Measurements from ENCODE around the gene MEAK7. TPM values are rescaled to one million over a fixed set of nuclear protein-coding genes. Genes with fewer than 3 reads are reported as not detected.
A peak's percentile ranks its signal among the peaks of the same experiment; 100 is the strongest.

The MEAK7 gene
- total RNA-seq, 2 experiments from 2014 or later: 62.3 to 72.4 TPM

- H3K36me3 Mint-ChIP-seq (ENCODE audit: low read depth): peaks cover 74% of the 10 kb centered on the region
- H3K9me3 Mint-ChIP-seq (ENCODE audit: insufficient read depth): peaks cover 20% of the 10 kb centered on the region
- POLR2A ChIA-PET: interaction anchor here (0.6 kb wide), 2 partner anchors 19 to 873 kb away, joined by 5 to 6 read pairs; no protein-coding TSS in a partner anchor
- peaks cover 3% of the 10 kb centered on the region for H3K4me1 Mint-ChIP-seq (ENCODE audit: low read depth)
- no peaks in the 10 kb centered on the region for H3K27me3 Mint-ChIP-seq (ENCODE audit: low read depth)
- CTCF ChIA-PET: interaction anchor here (0.6 kb wide), 1 partner anchor 21 kb away, joined by 5 read pairs; no protein-coding TSS in a partner anchor
- DNase-seq (no peak), ATAC-seq (no peak)
- no peak overlapping the region for H3K4me3 Mint-ChIP-seq
- H3K27ac Mint-ChIP-seq: peak overlapping the region; percentile 10
Observed at GRCh38 chr16:84476401-84476800, 28.1 kb downstream of the MEAK7 start.

GRCh38 chr16:84475643-84476240 is 28.7 kb downstream of the MEAK7 start:
- H3K27ac Mint-ChIP-seq: no peak overlapping the region
- H3K4me3 Mint-ChIP-seq: no peak overlapping the region
- ATAC-seq (no peak), DNase-seq (no peak)
- no peaks in the 10 kb centered on the region for H3K27me3 Mint-ChIP-seq (ENCODE audit: low read depth)
- CTCF ChIA-PET: interaction anchor here (0.6 kb wide), 1 partner anchor 22 kb away, joined by 5 read pairs; no protein-coding TSS in a partner anchor
- peaks cover 3% of the 10 kb centered on the region for H3K4me1 Mint-ChIP-seq (ENCODE audit: low read depth)
- H3K9me3 Mint-ChIP-seq (ENCODE audit: insufficient read depth): peaks cover 20% of the 10 kb centered on the region
- POLR2A ChIA-PET: no interaction called here
- peaks cover 80% of the 10 kb centered on the region for H3K36me3 Mint-ChIP-seq (ENCODE audit: low read depth)

- H3K4me3 Mint-ChIP-seq: no peak overlapping the region
- H3K36me3 Mint-ChIP-seq (ENCODE audit: low read depth): peaks cover 88% of the 10 kb centered on the region
- peaks cover 37% of the 10 kb centered on the region for H3K9me3 Mint-ChIP-seq (ENCODE audit: insufficient read depth)
- H3K4me1 Mint-ChIP-seq (ENCODE audit: low read depth): peaks cover 3% of the 10 kb centered on the region
- no peak overlapping the region for H3K27ac Mint-ChIP-seq
- ATAC-seq: no peak
- CTCF ChIA-PET: no interaction called here
- POLR2A ChIA-PET: no interaction called here
- no peaks in the 10 kb centered on the region for H3K27me3 Mint-ChIP-seq (ENCODE audit: low read depth)
- DNase-seq: peak; percentile 9
Observed at GRCh38 chr16:84471966-84472365, 32.5 kb downstream of the MEAK7 start.

- no peak for ATAC-seq
- Mint-ChIP-seq H3K4me3 (no peak overlapping the region), H3K9me3 (ENCODE audit: insufficient read depth) (peaks cover 44% of the 10 kb centered on the region), H3K27me3 (ENCODE audit: low read depth) (no peaks in the 10 kb centered on the region), H3K27ac (no peak overlapping the region), H3K36me3 (ENCODE audit: low read depth) (peaks cover 88% of the 10 kb centered on the region), H3K4me1 (ENCODE audit: low read depth) (peaks cover 3% of the 10 kb centered on the region)
- peak; percentile 13 for DNase-seq
- CTCF ChIA-PET: no interaction called here
- POLR2A ChIA-PET: no interaction called here
Observed at GRCh38 chr16:84471316-84471715, 33.1 kb downstream of the MEAK7 start.

GRCh38 chr16:84467709-84468108 is 36.8 kb downstream of the MEAK7 start:
- H3K4me3 Mint-ChIP-seq: no peak overlapping the region
- CTCF ChIA-PET: no interaction called here
- no peak for ATAC-seq

GRCh38 chr16:84467256-84467655 is 37.2 kb downstream of the MEAK7 start:
- CTCF ChIA-PET: no interaction called here
- Mint-ChIP-seq H3K27ac (no peak overlapping the region), H3K36me3 (ENCODE audit: low read depth) (peaks cover 70% of the 10 kb centered on the region), H3K27me3 (ENCODE audit: low read depth) (no peaks in the 10 kb centered on the region), H3K9me3 (ENCODE audit: insufficient read depth) (peaks cover 31% of the 10 kb centered on the region), H3K4me3 (no peak overlapping the region), H3K4me1 (ENCODE audit: low read depth) (no peaks in the 10 kb centered on the region)
- no peak for DNase-seq
- POLR2A ChIA-PET: no interaction called here
- no peak for ATAC-seq

More at GRCh38 chr16:84467709-84468108, 36.8 kb downstream of the MEAK7 start:
- no peaks in the 10 kb centered on the region for H3K27me3 Mint-ChIP-seq (ENCODE audit: low read depth)
- H3K36me3 Mint-ChIP-seq (ENCODE audit: low read depth): peaks cover 75% of the 10 kb centered on the region
- no peak overlapping the region for H3K27ac Mint-ChIP-seq
- POLR2A ChIA-PET: no interaction called here
- DNase-seq: no peak
- H3K9me3 Mint-ChIP-seq (ENCODE audit: insufficient read depth): peaks cover 32% of the 10 kb centered on the region
- no peaks in the 10 kb centered on the region for H3K4me1 Mint-ChIP-seq (ENCODE audit: low read depth)

GRCh38 chr16:84466692-84467091 is 37.8 kb downstream of the MEAK7 start:
- peaks cover 1% of the 10 kb centered on the region for H3K4me1 Mint-ChIP-seq (ENCODE audit: low read depth)
- peaks cover 69% of the 10 kb centered on the region for H3K36me3 Mint-ChIP-seq (ENCODE audit: low read depth)
- peaks cover 27% of the 10 kb centered on the region for H3K9me3 Mint-ChIP-seq (ENCODE audit: insufficient read depth)

GRCh38 chr16:84465154-84465553 is 39.3 kb downstream of the MEAK7 start:
- Mint-ChIP-seq H3K4me1 (ENCODE audit: low read depth) (peaks cover 5% of the 10 kb centered on the region), H3K27me3 (ENCODE audit: low read depth) (no peaks in the 10 kb centered on the region), H3K27ac (no peak overlapping the region), H3K36me3 (ENCODE audit: low read depth) (peaks cover 74% of the 10 kb centered on the region), H3K4me3 (no peak overlapping the region), H3K9me3 (ENCODE audit: insufficient read depth) (peaks cover 27% of the 10 kb centered on the region)
- DNase-seq (no peak), ATAC-seq (no peak)
- ChIA-PET POLR2A (no interaction called here), CTCF (interaction anchor here (0.6 to 1.0 kb wide), 2 partner anchors 44 to 188 kb away, joined by 3 read pairs; no protein-coding TSS in a partner anchor)

More at GRCh38 chr16:84466692-84467091, 37.8 kb downstream of the MEAK7 start:
- ChIA-PET CTCF (no interaction called here), POLR2A (no interaction called here)
- no peak overlapping the region for H3K27ac Mint-ChIP-seq
- H3K27me3 Mint-ChIP-seq (ENCODE audit: low read depth): no peaks in the 10 kb centered on the region
- no peak for ATAC-seq
- H3K4me3 Mint-ChIP-seq: no peak overlapping the region
- DNase-seq: no peak

GRCh38 chr16:84464116-84464515 is 40.3 kb downstream of the MEAK7 start:
- Mint-ChIP-seq H3K9me3 (ENCODE audit: insufficient read depth) (peaks cover 27% of the 10 kb centered on the region), H3K27ac (no peak overlapping the region), H3K27me3 (ENCODE audit: low read depth) (no peaks in the 10 kb centered on the region), H3K36me3 (ENCODE audit: low read depth) (peaks cover 75% of the 10 kb centered on the region), H3K4me3 (no peak overlapping the region), H3K4me1 (ENCODE audit: low read depth) (peaks cover 5% of the 10 kb centered on the region)
- DNase-seq (no peak), ATAC-seq (no peak)
- ChIA-PET POLR2A (no interaction called here), CTCF (no interaction called here)

- POLR2A ChIA-PET: no interaction called here
- Mint-ChIP-seq H3K4me1 (ENCODE audit: low read depth) (peaks cover 5% of the 10 kb centered on the region), H3K9me3 (ENCODE audit: insufficient read depth) (peaks cover 20% of the 10 kb centered on the region), H3K4me3 (no peak overlapping the region), H3K27ac (no peak overlapping the region), H3K36me3 (ENCODE audit: low read depth) (peaks cover 73% of the 10 kb centered on the region), H3K27me3 (ENCODE audit: low read depth) (no peaks in the 10 kb centered on the region)
- no peak for DNase-seq
- ATAC-seq: no peak
- CTCF ChIA-PET: no interaction called here
Observed at GRCh38 chr16:84463221-84463620, 41.2 kb downstream of the MEAK7 start.

GRCh38 chr16:84462296-84463210 is 41.9 kb downstream of the MEAK7 start:
- Mint-ChIP-seq H3K27me3 (ENCODE audit: low read depth) (no peaks in the 10 kb centered on the region), H3K36me3 (ENCODE audit: low read depth) (peaks cover 66% of the 10 kb centered on the region), H3K4me3 (no peak overlapping the region), H3K27ac (no peak overlapping the region), H3K9me3 (ENCODE audit: insufficient read depth) (peaks cover 13% of the 10 kb centered on the region), H3K4me1 (ENCODE audit: low read depth) (peaks cover 5% of the 10 kb centered on the region)
- no peak for DNase-seq
- CTCF ChIA-PET: no interaction called here
- POLR2A ChIA-PET: no interaction called here
- no peak for ATAC-seq

Measured in activated CD8-positive, alpha-beta T cell treated with anti-CD3 and anti-CD28 coated beads, Interleukin-2, amount 10 ng/mL, durations not matched to agents 7 days and 5 days (primary cell).